Activated naive CD8-positive, alpha-beta T cell (primary cell): ENCODE measurements around the gene GNB1.

Experiments used
- H3K27ac Mint-ChIP-seq: one replicate; pipeline ENCODE4 v1.8.0; 2021; ENCODE audit warnings: mixed read lengths
- H3K27me3 Mint-ChIP-seq: one replicate; pipeline ENCODE4 v1.8.0; 2021; ENCODE audit warnings: mixed read lengths
- H3K36me3 Mint-ChIP-seq: one replicate; pipeline ENCODE4 v1.8.0; 2021; ENCODE audit warnings: mixed read lengths
- H3K4me1 Mint-ChIP-seq: one replicate; pipeline ENCODE4 v1.8.0; 2021; ENCODE audit warnings: low read depth, mixed read lengths
- H3K4me3 Mint-ChIP-seq: one replicate; pipeline ENCODE4 v1.8.0; 2021; ENCODE audit warnings: mild to moderate bottlenecking, mixed read lengths
- H3K9me3 Mint-ChIP-seq: one replicate; pipeline ENCODE4 v1.8.0; 2021; ENCODE audit warnings: low read depth, mixed read lengths

The GNB1 gene

GRCh38 chr1:1847890-1848289, 43.0 kb downstream of the GNB1 start:
- no peaks in the 10 kb centered on the region for H3K27me3 Mint-ChIP-seq
- peaks cover 2% of the 10 kb centered on the region for H3K36me3 Mint-ChIP-seq
- H3K4me1 Mint-ChIP-seq = peaks cover 56% of the 10 kb centered on the region
- no peak overlapping the region for H3K4me3 Mint-ChIP-seq
- no peaks in the 10 kb centered on the region for H3K9me3 Mint-ChIP-seq
- H3K27ac Mint-ChIP-seq = no peak overlapping the region

GRCh38 chr1:1847061-1847850, 43.6 kb downstream of the GNB1 start:
- Mint-ChIP-seq H3K27ac (peak overlapping the region; percentile 61), H3K4me3 (no peak overlapping the region), H3K4me1 (peaks cover 58% of the 10 kb centered on the region), H3K36me3 (peaks cover 2% of the 10 kb centered on the region), H3K9me3 (no peaks in the 10 kb centered on the region), H3K27me3 (no peaks in the 10 kb centered on the region)

GRCh38 chr1:1846386-1846918, 44.4 kb downstream of the GNB1 start:
- H3K9me3 Mint-ChIP-seq = no peaks in the 10 kb centered on the region
- H3K27ac Mint-ChIP-seq = peak overlapping the region; percentile 47
- no peak overlapping the region for H3K4me3 Mint-ChIP-seq

GRCh38 chr1:1842360-1843146, 48.3 kb downstream of the GNB1 start:
- H3K4me3 Mint-ChIP-seq = no peak overlapping the region
- no peak overlapping the region for H3K27ac Mint-ChIP-seq
- peaks cover 63% of the 10 kb centered on the region for H3K4me1 Mint-ChIP-seq
- no peaks in the 10 kb centered on the region for H3K9me3 Mint-ChIP-seq
- H3K36me3 Mint-ChIP-seq = peaks cover 2% of the 10 kb centered on the region
- no peaks in the 10 kb centered on the region for H3K27me3 Mint-ChIP-seq

More at GRCh38 chr1:1846386-1846918, 44.4 kb downstream of the GNB1 start:
- H3K36me3 Mint-ChIP-seq = peaks cover 2% of the 10 kb centered on the region
- H3K27me3 Mint-ChIP-seq = no peaks in the 10 kb centered on the region
- peaks cover 63% of the 10 kb centered on the region for H3K4me1 Mint-ChIP-seq

GRCh38 chr1:1841575-1841995, 49.3 kb downstream of the GNB1 start:
- Mint-ChIP-seq H3K36me3 (peaks cover 2% of the 10 kb centered on the region), H3K9me3 (no peaks in the 10 kb centered on the region), H3K4me1 (peaks cover 54% of the 10 kb centered on the region)

DNA sequence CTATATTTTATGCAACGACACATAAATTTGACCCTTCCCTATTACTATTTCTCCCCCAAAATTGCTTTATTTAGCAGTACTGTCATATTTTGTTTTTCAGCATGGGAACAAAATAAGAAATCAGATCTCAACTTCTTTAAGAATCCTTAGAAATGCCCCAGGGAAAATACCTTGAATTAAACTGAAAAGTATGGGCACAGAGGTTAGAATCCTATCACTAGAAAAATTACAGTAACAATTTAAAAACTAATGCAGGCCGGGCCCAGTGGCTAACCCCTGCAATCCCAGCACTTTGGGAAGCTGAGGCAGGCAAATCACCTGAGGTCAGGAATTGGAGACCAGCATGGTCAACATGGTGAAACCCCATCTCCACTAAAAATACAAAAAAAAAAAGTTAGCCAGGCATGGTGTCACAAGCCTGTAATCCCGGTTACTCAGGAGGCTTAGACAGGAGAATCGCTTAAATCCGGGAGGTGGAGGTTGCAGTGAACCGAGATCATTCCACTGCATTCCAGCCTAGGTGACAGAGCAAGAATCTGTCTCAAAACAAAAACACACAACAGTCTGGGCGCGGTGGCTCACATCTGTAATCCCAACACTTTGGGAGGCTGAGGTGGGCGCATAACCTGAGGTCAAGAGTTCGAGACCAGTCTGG, 51.4 kb downstream of the GNB1 start:
- no peaks in the 10 kb centered on the region for H3K36me3 Mint-ChIP-seq
- H3K9me3 Mint-ChIP-seq = no peaks in the 10 kb centered on the region
- no peak overlapping the region for H3K4me3 Mint-ChIP-seq
- H3K27ac Mint-ChIP-seq = peak overlapping the region; percentile 50
- H3K27me3 Mint-ChIP-seq = no peaks in the 10 kb centered on the region
- peaks cover 46% of the 10 kb centered on the region for H3K4me1 Mint-ChIP-seq

More at GRCh38 chr1:1841575-1841995, 49.3 kb downstream of the GNB1 start:
- H3K4me3 Mint-ChIP-seq = peak overlapping the region; percentile 30
- H3K27ac Mint-ChIP-seq = peak overlapping the region; percentile 78
- H3K27me3 Mint-ChIP-seq = no peaks in the 10 kb centered on the region

- Mint-ChIP-seq H3K27ac (no peak overlapping the region), H3K36me3 (no peaks in the 10 kb centered on the region), H3K27me3 (no peaks in the 10 kb centered on the region), H3K4me1 (peaks cover 45% of the 10 kb centered on the region), H3K4me3 (no peak overlapping the region), H3K9me3 (no peaks in the 10 kb centered on the region)
Observed at GRCh38 chr1:1836119-1836518, 54.8 kb downstream of the GNB1 start.

GRCh38 chr1:1835546-1835945, 55.3 kb downstream of the GNB1 start:
- H3K9me3 Mint-ChIP-seq = no peaks in the 10 kb centered on the region
- H3K4me1 Mint-ChIP-seq = peaks cover 41% of the 10 kb centered on the region
- no peaks in the 10 kb centered on the region for H3K36me3 Mint-ChIP-seq
- no peak overlapping the region for H3K27ac Mint-ChIP-seq
- H3K4me3 Mint-ChIP-seq = no peak overlapping the region
- no peaks in the 10 kb centered on the region for H3K27me3 Mint-ChIP-seq

DNA sequence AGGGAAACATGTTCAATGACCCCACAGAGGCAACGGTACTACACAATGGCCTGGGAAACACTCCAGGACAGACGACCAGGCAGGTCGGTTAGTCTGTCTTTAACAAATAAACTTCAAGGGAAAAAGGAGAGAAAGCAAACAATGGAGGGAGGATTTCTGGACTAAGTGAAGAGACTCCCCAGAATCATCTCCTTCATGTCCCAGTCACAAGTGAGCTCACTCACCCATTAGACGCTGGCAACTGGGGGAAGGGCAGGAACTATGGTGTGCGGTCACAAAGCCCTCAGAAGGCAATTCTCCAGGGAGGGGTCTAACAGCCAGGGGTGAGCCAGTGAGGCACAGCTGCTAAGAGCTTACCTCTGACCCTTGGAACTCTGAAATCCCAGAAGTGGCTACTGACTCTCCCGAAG, 57.0 kb downstream of the GNB1 start:
- peaks cover 35% of the 10 kb centered on the region for H3K4me1 Mint-ChIP-seq
- H3K4me3 Mint-ChIP-seq = no peak overlapping the region
- no peaks in the 10 kb centered on the region for H3K9me3 Mint-ChIP-seq
- H3K27ac Mint-ChIP-seq = peak overlapping the region; percentile 47
- no peaks in the 10 kb centered on the region for H3K36me3 Mint-ChIP-seq
- H3K27me3 Mint-ChIP-seq = no peaks in the 10 kb centered on the region

GRCh38 chr1:1833456-1833855, 57.4 kb downstream of the GNB1 start:
- no peaks in the 10 kb centered on the region for H3K27me3 Mint-ChIP-seq
- no peak overlapping the region for H3K4me3 Mint-ChIP-seq
- H3K9me3 Mint-ChIP-seq = no peaks in the 10 kb centered on the region
- H3K36me3 Mint-ChIP-seq = no peaks in the 10 kb centered on the region
- no peak overlapping the region for H3K27ac Mint-ChIP-seq
- peaks cover 36% of the 10 kb centered on the region for H3K4me1 Mint-ChIP-seq

DNA sequence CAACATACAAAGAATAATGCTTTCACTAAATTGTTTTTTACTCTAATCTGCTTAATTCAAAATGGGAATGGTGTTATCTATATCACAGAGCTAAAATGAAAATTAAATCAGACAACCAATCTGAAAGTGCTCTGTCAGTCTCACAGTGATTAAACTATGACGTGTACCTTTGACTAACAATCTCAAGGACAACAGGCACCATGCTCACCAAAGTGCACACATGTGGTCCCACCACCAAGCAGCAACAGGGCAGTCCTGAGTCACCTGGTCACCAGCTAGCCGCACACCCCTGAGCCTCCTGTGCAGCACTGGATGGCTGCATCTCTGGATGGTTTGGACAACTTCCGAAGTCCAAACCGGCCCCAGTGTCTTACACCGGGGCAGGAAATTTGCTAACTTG, 58.1 kb downstream of the GNB1 start:
- Mint-ChIP-seq H3K9me3 (no peaks in the 10 kb centered on the region), H3K36me3 (no peaks in the 10 kb centered on the region), H3K27me3 (no peaks in the 10 kb centered on the region), H3K27ac (peak overlapping the region; percentile 90), H3K4me3 (no peak overlapping the region), H3K4me1 (peaks cover 39% of the 10 kb centered on the region)

DNA sequence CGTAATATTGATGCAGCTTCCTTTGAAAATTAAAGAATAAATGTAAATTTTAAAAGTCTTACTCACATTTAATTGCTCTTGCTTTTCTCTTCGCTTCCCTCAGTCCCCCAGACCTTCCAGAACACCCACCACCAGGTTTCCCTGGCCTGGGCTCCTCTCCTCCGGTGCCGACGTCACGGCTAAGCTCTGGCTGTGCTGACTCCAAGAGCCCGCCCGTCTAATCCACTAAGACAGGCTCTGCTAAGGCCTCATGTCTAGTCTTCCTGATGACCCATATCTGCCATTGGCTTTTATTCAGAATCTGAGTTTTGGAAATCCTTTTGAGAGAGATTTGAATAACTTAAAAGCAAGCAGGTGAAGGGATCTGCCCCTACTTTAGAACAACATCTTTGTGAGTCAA, 58.7 kb downstream of the GNB1 start:
- H3K4me1 Mint-ChIP-seq = peaks cover 41% of the 10 kb centered on the region
- peak overlapping the region; percentile 90 for H3K27ac Mint-ChIP-seq
- H3K36me3 Mint-ChIP-seq = no peaks in the 10 kb centered on the region
- no peak overlapping the region for H3K4me3 Mint-ChIP-seq
- no peaks in the 10 kb centered on the region for H3K27me3 Mint-ChIP-seq
- no peaks in the 10 kb centered on the region for H3K9me3 Mint-ChIP-seq

DNA sequence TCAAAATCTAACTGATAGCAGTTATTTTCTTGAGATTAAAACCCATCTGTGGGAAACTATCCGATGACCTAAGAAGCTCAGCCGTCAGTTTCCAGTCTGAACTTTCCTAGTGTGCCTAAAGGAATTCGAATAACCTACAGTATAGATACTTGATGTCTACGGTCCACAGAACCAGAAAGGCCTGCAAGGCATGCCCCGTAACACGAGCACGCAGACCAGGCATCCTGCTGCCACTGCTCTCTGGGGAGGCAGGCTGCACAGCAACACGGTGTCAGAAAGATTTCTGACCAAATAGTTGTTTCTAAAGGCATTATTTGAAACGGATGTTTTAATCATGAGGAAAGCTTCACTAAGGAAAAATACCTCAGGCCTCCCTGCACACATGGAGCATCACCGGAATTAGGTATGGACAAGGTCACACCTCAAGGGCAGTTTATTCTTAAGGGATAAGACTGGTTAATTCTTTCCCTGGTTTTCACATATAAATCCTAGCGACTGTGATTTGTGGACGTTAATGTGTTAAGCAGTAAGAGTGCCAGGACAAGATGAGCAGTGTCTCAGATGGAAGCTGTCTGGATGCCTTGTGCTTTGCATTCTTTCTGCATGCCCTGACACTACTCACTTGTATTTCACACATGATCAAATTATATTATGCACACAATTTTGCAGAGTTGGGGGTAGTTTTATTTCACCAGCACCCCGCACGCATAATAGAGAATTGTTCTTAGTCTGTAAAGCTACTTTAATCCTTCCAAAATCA, 63.6 kb downstream of the GNB1 start:
- Mint-ChIP-seq H3K36me3 (no peaks in the 10 kb centered on the region), H3K4me1 (peaks cover 36% of the 10 kb centered on the region), H3K27me3 (no peaks in the 10 kb centered on the region), H3K27ac (peak overlapping the region; percentile 28), H3K4me3 (no peak overlapping the region), H3K9me3 (no peaks in the 10 kb centered on the region)

DNA sequence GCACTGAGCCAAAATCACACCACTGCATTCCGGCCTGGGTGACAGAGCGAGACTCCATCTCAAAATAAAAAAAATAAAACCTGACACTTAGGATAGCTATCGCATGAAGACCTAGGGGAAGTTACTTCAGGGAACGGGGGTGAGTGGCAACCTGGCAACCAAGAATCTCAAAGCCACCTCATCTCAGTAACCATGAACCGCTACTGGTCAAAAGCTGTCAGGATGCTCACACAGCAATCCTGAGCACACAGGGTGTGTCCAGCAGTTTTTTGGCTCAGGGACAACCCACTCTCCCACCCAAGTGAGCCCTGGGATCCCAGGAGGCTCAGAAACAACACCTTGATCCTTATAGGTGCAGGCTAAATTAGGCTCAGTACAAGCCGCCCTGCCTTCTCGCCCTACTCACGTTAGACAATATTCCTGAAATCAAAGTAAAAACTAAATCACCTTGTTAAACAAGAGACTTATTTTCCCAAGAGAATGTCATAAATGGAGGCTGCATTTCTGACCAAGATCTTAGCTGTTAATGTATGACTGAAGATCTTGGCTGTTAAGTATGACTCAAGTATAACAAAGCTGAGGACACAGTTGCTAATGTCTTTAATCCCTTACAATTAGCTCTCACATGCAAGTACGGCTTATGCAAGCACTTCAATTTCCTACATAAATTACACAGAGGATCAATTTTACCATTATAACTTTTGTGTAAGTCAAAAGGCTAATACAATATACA, 64.4 kb downstream of the GNB1 start:
- no peaks in the 10 kb centered on the region for H3K9me3 Mint-ChIP-seq
- H3K27me3 Mint-ChIP-seq = no peaks in the 10 kb centered on the region
- H3K27ac Mint-ChIP-seq = peak overlapping the region; percentile 38
- no peaks in the 10 kb centered on the region for H3K36me3 Mint-ChIP-seq
- peaks cover 34% of the 10 kb centered on the region for H3K4me1 Mint-ChIP-seq
- no peak overlapping the region for H3K4me3 Mint-ChIP-seq
